ENCODE results near the gene RBBP8NL. TPM values are rescaled to one million over a fixed set of nuclear protein-coding genes. Genes with fewer than 3 reads are reported as not detected.

The RBBP8NL gene
- total RNA-seq, 1 experiment from 2014 or later, result not detected

- H3K36me3 ChIP-seq, result no peaks in the 10 kb centered on the region
- no peaks in the 10 kb centered on the region for H3K9me3 ChIP-seq
- DNase-seq, result no peak
- no peak overlapping the region for H3K4me3 ChIP-seq
- no peaks in the 10 kb centered on the region for H3K27me3 ChIP-seq
These were observed 37.1 kb upstream of the RBBP8NL start for GRCh38 chr20:62464425-62464770.

GRCh38 chr20:62463651-62464424, 36.5 kb upstream of the RBBP8NL start:
- Histone ChIP-seq H3K36me3 (no peaks in the 10 kb centered on the region), H3K9me3 (no peaks in the 10 kb centered on the region), H3K4me3 (no peak overlapping the region), H3K27me3 (no peaks in the 10 kb centered on the region)
- no peak for DNase-seq

GRCh38 chr20:62462976-62463592, 35.7 kb upstream of the RBBP8NL start:
- H3K4me3 ChIP-seq, result no peak overlapping the region
- no peak for DNase-seq
- no peaks in the 10 kb centered on the region for H3K36me3 ChIP-seq
- no peaks in the 10 kb centered on the region for H3K27me3 ChIP-seq
- no peaks in the 10 kb centered on the region for H3K9me3 ChIP-seq

GRCh38 chr20:62461834-62462233, 34.5 kb upstream of the RBBP8NL start:
- Histone ChIP-seq H3K27me3 (no peaks in the 10 kb centered on the region), H3K9me3 (no peaks in the 10 kb centered on the region), H3K36me3 (no peaks in the 10 kb centered on the region), H3K4me3 (no peak overlapping the region)
- no peak for DNase-seq

GRCh38 chr20:62461157-62461556, 33.8 kb upstream of the RBBP8NL start:
- H3K9me3 ChIP-seq, result no peaks in the 10 kb centered on the region
- H3K36me3 ChIP-seq, result no peaks in the 10 kb centered on the region
- H3K27me3 ChIP-seq, result no peaks in the 10 kb centered on the region
- no peak for DNase-seq
- no peak overlapping the region for H3K4me3 ChIP-seq

- DNase-seq, result no peak
- no peaks in the 10 kb centered on the region for H3K9me3 ChIP-seq
- no peak overlapping the region for H3K4me3 ChIP-seq
- no peaks in the 10 kb centered on the region for H3K27me3 ChIP-seq
- no peaks in the 10 kb centered on the region for H3K36me3 ChIP-seq
These were observed 33.3 kb upstream of the RBBP8NL start for GRCh38 chr20:62460678-62461077.

GRCh38 chr20:62459488-62459887, 32.1 kb upstream of the RBBP8NL start:
- no peak for DNase-seq
- Histone ChIP-seq H3K9me3 (no peaks in the 10 kb centered on the region), H3K4me3 (no peak overlapping the region), H3K27me3 (no peaks in the 10 kb centered on the region), H3K36me3 (no peaks in the 10 kb centered on the region)

- Histone ChIP-seq H3K27me3 (no peaks in the 10 kb centered on the region), H3K9me3 (no peaks in the 10 kb centered on the region)
- DNase-seq, result no peak
These were observed 31.2 kb upstream of the RBBP8NL start for GRCh38 chr20:62458275-62459251.

GRCh38 chr20:62457831-62458230, 30.5 kb upstream of the RBBP8NL start:
- H3K9me3 ChIP-seq, result no peaks in the 10 kb centered on the region
- H3K36me3 ChIP-seq, result no peaks in the 10 kb centered on the region
- DNase-seq, result no peak
- no peaks in the 10 kb centered on the region for H3K27me3 ChIP-seq
- H3K4me3 ChIP-seq, result no peak overlapping the region

More at GRCh38 chr20:62458275-62459251, 31.2 kb upstream of the RBBP8NL start:
- Histone ChIP-seq H3K36me3 (no peaks in the 10 kb centered on the region), H3K4me3 (no peak overlapping the region)

- H3K27me3 ChIP-seq, result no peaks in the 10 kb centered on the region
- no peak overlapping the region for H3K4me3 ChIP-seq
- no peaks in the 10 kb centered on the region for H3K36me3 ChIP-seq
- no peak for DNase-seq
- no peaks in the 10 kb centered on the region for H3K9me3 ChIP-seq
These were observed 29.8 kb upstream of the RBBP8NL start for GRCh38 chr20:62457098-62457497.

GRCh38 chr20:62455929-62456328, 28.6 kb upstream of the RBBP8NL start:
- Histone ChIP-seq H3K27me3 (no peaks in the 10 kb centered on the region), H3K9me3 (no peaks in the 10 kb centered on the region), H3K36me3 (no peaks in the 10 kb centered on the region), H3K4me3 (no peak overlapping the region)
- DNase-seq, result no peak

GRCh38 chr20:62454904-62455636, 27.7 kb upstream of the RBBP8NL start:
- no peak overlapping the region for H3K4me3 ChIP-seq
- H3K27me3 ChIP-seq, result no peaks in the 10 kb centered on the region

GRCh38 chr20:62453186-62453808, 26.0 kb upstream of the RBBP8NL start:
- H3K4me3 ChIP-seq, result no peak overlapping the region
- no peaks in the 10 kb centered on the region for H3K9me3 ChIP-seq
- no peak for DNase-seq
- no peaks in the 10 kb centered on the region for H3K27me3 ChIP-seq
- H3K36me3 ChIP-seq, result no peaks in the 10 kb centered on the region

More at GRCh38 chr20:62454904-62455636, 27.7 kb upstream of the RBBP8NL start:
- H3K9me3 ChIP-seq, result no peaks in the 10 kb centered on the region
- no peaks in the 10 kb centered on the region for H3K36me3 ChIP-seq
- DNase-seq, result no peak

GRCh38 chr20:62452475-62453095, 25.2 kb upstream of the RBBP8NL start:
- no peaks in the 10 kb centered on the region for H3K36me3 ChIP-seq
- no peak for DNase-seq
- no peaks in the 10 kb centered on the region for H3K27me3 ChIP-seq
- H3K9me3 ChIP-seq, result no peaks in the 10 kb centered on the region
- no peak overlapping the region for H3K4me3 ChIP-seq

GRCh38 chr20:62451970-62452369, 24.6 kb upstream of the RBBP8NL start:
- no peaks in the 10 kb centered on the region for H3K27me3 ChIP-seq
- no peak for DNase-seq
- no peak overlapping the region for H3K4me3 ChIP-seq
- no peaks in the 10 kb centered on the region for H3K36me3 ChIP-seq
- H3K9me3 ChIP-seq, result no peaks in the 10 kb centered on the region

All from MG63 (cell line).